Transverse colon (tissue), 4 donors: ENCODE results near the gene TMTC4.

Experiments
- EP300 ChIP-seq: sonication (generic); formaldehyde crosslinking; IDR thresholded peaks from one replicate; pipeline ENCODE4 v1.6.1; 2017; ENCODE audit warnings: antibody characterized with exemption, low read depth
- POLR2A ChIP-seq: fragments of 450-650 bp; IDR thresholded peaks from one replicate; pipeline ENCODE4 v1.6.1; 2016; ENCODE audit warnings: antibody characterized with exemption, mild to moderate bottlenecking, moderate library complexity
- POLR2AphosphoS5 ChIP-seq, 3 donors: sonication (generic); formaldehyde crosslinking; IDR thresholded peaks; one replicate each; pipeline ENCODE4 v1.6.1; 2016; ENCODE audit warnings: antibody characterized with exemption in 3 of 3
- TF ChIP-seq, protein P1 (sequence below), 5 experiments: fragments of 200-600 bp in 3 of 5; fragments of 450-650 bp in 2 of 5; sonication (generic) in 3 of 5; IDR thresholded peaks; 1 replicate in 2 of 5; 2 replicates in 3 of 5; pipeline ENCODE4 v1.5.1; 2016 to 2017; ENCODE audit warnings: antibody characterized with exemption in 5 of 5, inconsistent platforms in 3 of 5, mild to moderate bottlenecking in 2 of 5, moderate library complexity in 1 of 5

DNA sequence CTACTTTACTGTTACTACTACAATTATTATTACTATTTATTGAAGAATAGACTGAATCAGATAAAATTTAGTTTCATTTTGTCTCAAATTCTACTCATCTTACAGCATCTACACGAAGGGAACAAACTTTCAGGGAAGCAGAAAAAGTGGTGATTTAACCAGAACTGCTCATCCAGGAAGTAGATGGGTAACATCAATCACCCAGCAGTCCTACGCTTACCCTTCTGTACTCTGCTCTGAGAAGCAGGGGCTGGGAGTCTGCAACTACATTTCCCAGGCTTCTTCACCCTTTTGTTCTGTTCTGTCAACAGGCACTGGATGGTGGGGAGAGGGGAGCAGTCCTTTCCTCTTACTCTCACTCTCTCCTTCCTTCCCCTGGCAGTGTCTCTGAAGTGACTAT lies 54.7 kb downstream of the TMTC4 start:
- TF ChIP-seq POLR2A: no peak
- TF ChIP-seq, protein P1, sequence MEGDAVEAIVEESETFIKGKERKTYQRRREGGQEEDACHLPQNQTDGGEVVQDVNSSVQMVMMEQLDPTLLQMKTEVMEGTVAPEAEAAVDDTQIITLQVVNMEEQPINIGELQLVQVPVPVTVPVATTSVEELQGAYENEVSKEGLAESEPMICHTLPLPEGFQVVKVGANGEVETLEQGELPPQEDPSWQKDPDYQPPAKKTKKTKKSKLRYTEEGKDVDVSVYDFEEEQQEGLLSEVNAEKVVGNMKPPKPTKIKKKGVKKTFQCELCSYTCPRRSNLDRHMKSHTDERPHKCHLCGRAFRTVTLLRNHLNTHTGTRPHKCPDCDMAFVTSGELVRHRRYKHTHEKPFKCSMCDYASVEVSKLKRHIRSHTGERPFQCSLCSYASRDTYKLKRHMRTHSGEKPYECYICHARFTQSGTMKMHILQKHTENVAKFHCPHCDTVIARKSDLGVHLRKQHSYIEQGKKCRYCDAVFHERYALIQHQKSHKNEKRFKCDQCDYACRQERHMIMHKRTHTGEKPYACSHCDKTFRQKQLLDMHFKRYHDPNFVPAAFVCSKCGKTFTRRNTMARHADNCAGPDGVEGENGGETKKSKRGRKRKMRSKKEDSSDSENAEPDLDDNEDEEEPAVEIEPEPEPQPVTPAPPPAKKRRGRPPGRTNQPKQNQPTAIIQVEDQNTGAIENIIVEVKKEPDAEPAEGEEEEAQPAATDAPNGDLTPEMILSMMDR (IDR thresholded peaks at IDR 0.05): no peak
- TF ChIP-seq POLR2AphosphoS5 (IDR thresholded peaks at IDR 0.05): no peak
- TF ChIP-seq EP300: no peak
